Endothelial cell of hepatic sinusoid (primary cell): Measurements from ENCODE around the gene CPTP.
"Not testable (repeated sequence)": the region's sequence is repeated elsewhere in the genome, so short reads cannot be mapped to it uniquely, and the experiment has no call there.

Source experiments
- in situ Hi-C: cut with HindIII; loops from 2 replicates; pipeline ENCODE4 v1.10.0; 2017; ENCODE audit warnings: low sequenced_read_pairs

The CPTP gene

DNA sequence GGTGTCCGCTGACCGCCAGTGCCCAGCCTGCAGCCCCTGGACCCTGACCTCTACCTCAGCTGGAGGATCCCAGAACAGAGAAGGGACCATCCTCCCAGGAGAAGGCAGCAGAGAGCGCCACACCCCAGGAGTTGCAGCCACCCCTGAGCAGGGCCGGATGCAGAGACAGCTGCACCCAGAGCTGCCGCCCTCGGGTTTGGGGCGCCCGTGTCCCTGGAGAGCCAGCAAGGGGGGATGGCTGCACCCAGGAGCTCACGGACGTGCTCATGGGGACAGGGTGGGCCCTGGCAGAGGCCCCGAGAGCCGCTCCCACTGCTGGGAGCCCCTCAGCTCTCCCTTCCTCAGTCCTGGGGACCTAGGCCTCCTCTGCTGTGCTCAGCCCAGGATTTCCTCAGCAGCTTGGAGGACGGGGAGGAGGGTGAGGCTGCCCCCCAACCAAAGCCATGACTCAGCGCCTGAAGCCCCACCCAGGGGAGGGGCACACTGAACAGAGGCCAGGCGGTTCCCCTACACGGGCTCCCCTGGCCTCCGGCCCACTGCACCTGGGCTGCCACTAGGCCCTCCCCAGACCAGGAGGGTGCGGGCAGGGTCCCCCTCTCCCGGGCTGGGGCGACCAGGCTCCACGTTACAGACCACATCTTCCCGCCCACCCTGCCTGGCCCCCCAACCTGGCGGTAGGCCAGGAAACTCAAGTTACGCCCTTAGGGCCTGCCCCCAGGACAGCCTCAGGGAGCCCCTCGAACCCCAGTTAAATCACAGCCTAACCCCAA lies 19.1 kb upstream of the CPTP start:
- in situ Hi-C loops: no loop called here

DNA sequence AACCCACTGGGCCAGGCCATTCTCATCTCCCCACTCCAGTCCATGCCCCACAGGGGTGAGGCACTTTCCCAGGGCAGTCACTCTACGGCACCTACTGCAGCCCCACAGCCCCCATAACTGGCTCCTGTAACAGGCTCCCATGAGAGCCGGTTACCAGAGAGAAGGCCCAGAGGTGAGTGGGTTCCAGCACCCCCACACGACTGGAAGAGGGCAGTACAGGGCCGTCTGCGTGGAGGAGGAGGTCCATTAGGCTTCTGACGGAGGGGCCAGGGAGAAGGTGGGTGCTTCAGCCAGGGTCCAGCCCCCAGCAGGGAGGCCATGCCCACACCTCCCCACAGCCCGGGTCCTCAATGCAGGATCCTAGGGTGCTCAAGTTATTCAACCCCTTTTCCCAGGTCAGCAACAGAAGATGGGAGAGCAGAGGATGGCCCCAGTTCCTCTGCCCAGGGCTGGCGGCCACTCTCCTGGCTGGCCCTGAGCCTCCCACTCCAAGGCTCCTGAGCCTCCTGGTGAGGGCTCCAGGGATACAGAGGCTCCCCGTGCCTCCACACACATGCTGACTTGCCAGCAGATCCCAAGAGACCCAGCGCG lies 18.4 kb upstream of the CPTP start:
- in situ Hi-C loops: no loop called here

DNA sequence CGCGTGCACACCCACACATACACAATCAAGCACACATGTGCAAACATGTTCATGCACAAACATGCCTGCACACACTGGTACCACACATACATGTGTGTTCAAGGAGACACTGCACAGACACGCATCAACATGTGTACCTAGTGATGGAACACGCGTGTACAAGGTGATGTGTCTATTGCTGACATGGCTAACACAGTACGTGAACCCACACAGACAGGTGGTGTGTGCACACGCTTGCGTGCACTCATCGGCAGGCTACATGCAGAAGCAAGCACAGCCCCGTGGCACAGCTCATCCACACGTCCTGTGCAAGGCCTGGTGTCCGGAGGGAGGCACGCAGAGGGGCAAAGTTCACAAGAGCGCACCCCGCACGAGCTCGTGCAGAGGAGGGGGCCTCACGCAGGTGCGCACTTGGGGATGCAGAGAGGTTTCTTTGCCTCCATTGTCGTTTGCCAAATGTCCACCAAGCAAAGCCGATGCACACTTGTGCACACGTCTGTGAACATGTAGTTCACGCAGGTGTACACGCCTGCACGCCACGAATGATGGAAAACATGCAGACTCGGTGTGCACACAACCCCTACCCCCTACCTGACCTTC lies 17.8 kb upstream of the CPTP start:
- in situ Hi-C loops: no loop called here

DNA sequence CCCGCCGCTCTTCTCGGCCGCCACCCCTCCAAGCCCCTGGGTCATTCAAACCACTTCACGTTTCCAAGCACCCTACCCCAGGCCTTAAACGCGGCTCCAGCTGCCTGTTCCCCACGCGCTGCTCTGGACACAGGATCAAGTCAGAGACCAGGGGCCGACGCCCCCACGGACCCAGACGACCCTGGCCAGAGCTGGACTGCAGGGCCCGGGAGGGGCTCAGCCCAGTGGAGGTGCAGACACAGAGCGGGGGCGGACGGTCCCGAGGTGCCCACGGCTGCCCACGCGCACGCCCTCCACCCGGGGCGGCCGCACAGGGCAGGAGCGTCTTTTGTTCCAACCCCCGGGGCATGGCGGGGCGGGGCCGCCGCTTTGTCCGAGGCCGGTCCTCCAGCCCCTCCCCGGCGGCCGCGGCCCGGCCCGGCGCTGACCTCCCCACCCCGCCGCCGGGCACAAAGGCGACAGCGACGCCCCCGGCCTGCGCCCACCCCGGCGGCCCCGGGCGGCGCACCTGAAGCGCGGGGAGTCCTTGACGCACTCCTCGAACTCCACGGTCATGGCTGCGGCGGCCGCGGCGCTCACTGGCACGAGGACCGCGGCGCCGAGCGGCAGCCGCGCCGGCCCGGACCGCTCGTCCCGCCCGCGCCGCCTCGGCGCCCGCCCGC lies 17.2 kb upstream of the CPTP start:
- in situ Hi-C loops: no loop called here

DNA sequence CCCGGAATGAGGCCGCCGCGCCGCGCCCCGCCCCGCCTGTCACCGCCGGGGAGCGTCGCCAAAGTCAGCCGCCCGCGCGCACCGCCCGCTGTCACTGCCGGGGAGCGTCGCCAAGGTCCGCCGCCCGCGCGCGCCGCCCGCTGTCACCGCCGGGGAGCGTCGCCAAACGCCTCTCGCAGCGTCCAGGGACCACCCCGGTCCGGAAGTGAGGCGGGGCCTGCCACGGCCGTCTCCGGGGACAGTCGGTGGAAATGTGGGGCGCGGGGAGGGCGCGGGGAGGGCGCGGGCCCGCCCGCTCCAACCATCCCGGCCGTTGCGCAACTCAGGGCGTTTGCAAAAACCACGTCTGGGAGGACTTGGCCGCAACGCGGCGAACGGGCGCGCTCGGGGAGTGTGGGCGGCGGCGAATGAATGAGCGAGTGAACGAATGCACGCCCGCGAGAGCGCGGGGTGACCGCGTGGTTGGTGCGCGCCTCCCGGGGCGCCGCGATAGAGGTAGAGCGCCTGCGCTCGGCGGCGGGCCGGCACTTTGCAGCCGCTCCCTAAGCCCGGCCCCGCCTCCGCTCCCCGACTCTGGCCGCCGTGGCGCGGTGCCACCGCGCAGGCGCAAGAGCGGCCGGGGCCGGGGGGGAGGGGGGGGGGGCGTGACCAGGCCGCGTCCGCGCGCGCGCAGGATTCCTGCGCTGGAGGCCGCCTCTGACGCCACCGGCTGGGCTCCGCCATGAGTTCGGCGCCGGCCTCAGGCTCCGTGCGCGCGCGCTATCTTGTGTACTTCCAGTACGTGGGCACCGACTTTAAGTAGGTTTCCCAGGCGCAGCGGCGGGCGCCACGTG lies 16.5 kb upstream of the CPTP start, which contains the start of the genes ACAP3 and PUSL1:
TSS of gene ACAP3 (minus strand) at position 8 of the 833 bp plus-strand sequence. CDS start 115 bp downstream, outside the sequence.
TSS of gene PUSL1 (plus strand) at position 675 of the 833 bp plus-strand sequence. CDS start at position 722, 47 bp downstream.
- in situ Hi-C loops: no loop called here

DNA sequence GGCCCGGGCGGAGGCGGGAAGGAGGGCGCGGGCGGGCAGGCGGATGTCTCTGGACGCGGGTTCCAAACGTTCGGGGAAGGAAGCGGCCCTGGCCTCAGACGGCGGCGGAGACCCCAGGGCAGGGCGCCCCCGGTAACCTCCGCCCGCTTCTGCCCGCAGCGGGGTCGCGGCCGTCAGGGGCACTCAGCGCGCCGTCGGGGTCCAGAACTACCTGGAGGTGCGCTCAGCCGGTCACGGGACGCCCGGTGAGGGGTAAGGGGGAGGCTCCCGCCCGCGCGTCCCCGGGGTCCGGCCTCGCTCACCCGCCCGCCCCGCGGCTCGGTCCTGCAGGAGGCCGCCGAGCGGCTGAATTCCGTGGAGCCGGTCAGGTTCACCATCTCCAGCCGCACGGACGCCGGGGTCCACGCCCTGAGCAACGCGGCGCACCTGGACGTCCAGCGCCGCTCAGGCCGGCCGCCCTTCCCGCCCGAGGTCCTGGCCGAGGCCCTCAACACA lies 15.8 kb upstream of the CPTP start:
- in situ Hi-C loops: no loop called here

DNA sequence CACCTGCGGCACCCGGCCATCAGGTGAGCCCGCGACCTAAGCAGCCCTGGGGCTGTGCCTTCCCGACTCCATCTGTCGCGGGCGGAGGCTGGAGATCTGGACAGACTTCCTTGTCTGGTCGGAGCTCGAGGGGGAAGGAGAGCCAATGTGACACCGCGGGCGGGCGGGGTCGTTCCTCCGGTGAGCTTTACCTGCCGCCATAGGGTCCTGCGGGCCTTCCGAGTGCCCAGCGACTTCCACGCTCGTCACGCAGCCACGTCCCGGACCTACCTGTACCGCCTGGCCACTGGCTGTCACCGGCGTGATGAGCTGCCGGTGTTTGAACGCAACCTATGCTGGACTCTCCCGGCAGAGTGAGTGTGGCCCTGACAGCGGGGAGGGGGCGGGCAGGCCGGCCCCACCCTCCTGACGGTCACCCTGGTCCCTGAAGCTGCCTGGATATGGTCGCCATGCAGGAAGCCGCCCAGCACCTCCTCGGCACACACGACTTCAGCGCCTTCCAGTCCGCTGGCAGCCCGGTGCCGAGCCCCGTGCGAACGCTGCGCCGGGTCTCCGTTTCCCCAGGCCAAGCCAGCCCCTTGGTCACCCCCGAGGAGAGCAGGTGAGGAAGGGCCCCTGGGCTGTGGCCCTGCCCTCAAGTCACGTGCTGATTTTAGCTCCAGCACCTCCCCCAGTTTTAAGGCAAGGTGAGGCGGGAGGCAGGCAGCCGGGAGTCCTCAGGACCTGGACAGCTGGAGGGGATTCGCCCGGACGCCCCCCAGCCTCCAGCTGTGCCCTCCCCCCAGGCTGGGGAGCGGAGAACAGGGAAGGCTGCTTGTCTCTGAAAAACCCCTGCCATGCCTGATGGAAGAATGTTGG lies 15.1 kb upstream of the CPTP start:
- in situ Hi-C loops: no loop called here

DNA sequence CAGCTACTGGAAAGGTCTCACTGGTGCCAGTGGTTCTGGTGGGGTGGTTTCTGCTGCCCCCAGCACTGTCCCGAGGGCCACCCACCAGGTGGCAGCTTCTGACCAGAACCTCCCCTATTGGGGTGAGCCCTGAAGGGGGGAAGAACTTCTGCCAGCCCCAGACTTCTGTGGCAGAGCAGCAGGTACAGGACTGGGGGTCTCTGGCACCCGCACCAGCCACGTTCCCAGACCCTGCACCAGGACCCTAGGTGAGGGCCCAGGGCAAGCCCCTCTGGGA lies 14.6 kb upstream of the CPTP start:
- in situ Hi-C loops: no loop called here

DNA sequence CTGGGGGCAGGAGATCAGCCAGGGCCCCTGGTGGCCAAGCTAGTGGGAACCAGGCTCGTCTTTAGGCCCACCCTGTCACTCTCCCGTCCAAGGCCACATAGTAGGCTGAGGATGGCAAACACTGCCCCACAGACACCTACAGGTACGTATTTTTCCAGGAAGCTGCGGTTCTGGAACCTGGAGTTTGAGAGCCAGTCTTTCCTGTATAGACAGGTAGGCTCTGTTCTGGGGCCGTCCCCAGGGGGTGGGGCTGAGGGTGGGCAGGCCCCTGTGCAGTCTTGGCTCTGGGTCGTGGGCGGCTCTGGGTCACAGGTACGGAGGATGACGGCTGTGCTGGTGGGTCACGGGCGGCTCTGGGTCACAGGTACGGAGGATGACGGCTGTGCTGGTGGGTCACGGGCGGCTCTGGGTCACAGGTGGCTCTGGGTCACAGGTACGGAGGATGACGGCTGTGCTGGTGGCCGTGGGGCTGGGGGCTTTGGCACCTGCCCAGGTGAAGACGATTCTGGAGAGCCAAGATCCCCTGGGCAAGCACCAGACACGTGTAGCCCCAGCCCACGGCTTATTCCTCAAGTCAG lies 14.0 kb upstream of the CPTP start:
- in situ Hi-C loops: no loop called here

DNA sequence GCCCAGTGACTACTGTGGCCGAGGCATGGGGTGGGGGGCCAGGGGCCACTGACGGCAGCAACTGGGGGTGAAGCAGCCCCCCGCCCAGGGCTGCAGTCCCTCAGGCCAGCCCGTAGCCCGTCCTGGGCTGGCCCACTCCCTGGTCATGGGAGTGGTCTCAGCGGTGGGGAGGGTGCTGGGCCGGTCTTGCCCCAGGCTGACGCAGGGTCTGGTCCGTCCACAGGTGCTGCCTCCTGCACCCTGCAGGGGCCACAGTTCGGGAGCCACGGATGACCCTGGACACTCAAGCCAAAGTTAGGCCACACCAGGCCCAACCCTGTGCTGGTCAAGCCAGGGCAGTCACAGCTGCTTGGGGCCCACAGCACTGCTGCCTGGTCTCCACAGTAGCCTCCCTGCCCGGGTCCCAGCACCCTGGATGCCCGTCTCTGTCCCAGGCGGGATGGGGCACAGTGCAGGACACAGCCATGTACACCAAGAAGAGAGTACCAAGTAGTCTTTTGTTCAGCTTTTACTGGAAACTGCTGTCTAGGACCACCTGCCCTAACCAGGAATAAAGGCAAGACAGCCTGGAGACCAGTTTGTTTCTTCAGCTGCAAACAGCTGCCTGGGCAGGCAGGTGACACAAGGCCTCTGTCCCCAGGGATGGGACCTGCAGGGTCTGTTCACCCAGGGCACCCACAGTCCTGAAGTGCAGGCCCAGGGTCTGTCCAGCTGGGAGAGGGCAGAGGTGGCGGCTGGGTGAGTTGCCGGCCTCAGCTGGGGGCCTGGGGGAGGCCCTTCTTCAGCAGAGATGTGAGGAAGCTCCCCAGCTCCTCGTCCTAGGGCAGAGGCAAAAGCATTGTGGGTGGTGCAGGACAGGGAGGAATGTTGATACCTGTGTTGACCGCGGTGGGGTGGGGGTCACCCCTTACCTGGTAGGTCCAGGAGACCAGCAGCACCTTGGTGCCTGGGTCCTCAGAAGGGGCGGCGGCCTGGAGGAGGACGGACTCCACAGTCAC lies 13.2 kb upstream of the CPTP start:
- in situ Hi-C loops: no loop called here

DNA sequence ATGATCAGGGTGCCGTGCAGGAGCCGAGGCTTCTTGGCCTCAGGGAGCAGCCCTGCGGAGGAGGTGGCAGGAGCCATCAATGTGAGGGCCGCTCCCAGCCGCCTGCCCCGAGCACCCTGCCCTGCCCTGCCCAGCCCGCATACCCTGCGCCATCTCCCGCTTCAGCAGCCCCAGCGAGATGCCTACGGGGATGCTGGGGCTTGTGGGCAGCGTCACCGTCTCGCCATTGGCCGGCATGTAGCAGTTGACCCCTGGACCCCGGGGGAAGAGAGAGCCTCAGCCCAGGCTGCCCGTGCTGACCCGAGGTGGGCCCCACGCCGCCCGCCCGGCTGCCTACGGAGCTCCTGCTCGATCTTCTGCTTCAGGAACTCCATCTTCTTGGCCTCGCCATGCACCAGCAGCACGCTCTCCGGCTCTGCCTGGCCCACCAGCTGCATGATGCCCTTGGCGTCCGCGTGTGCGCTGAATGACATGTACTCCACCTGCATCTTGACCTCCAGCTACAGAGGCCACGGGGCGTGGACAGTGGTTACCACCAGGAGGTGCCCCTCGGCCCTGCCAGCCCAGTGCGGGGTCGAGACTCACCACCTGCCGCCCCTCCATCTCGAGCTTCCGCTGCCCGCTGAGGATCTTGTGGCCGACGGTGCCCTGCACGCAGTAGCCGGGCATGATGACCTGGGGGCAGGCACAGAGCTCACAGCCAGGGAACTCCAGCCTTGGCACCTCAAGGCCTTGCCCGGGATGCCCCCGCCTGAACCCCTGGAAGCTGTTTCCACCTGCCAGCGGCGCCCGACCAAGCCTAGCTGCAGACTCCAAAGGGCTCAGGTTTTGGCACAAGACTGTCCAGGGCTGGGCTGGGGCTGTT lies 11.9 kb upstream of the CPTP start:
- in situ Hi-C loops: no loop called here

DNA sequence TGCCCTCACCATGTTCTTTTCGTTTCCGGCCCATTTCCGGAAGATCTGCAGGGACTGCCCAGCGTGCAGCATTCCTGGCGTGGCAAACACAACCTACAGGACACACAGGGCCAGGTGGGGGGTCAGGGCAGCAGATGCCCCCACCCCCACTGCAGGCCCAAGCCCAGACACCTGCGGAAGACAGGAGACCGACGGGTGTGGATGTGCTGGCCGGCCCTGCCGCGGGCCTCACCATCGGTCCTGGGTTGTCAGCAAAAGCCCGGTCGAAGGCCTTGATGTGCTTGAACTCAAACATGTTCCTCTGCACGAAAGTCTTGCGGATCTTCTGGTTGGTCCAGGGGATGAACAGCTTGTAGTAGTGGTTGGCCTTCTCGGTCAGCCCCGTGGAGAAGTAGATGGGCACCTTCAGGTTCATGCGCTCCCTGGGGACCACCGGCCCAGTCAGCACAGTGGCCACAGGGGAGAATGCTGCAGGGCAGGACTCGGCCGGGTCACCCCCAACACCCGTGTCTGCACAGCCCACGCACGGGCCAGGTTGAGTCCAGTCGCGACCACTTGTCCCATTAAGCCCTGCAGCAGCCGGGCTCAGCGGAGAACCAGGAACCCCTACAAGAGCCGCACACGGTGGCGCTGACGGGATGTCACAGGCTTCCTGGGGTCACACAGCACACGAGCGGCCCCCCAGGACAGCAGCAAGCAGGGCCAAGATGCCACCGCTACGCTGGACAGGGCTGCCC lies 10.9 kb upstream of the CPTP start:
- in situ Hi-C loops: no loop called here

DNA sequence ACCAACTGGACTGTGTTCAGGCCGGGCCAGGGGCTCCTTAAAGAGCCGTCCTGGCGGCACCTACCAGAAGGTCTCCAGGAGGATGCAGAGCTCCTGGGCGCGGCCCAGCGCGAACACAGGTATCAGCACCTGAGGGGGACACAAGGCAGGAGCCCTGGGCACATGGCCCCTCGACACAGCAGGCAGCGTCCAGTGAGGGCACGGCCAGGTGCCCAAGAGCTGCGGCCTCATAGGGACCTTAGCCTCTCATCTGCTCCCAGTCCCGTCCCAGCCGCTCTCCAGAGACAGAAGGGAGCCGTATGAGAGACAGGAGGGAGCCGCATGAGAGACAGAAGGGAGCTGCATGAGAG lies 10.4 kb upstream of the CPTP start:
- in situ Hi-C loops: no loop called here

DNA sequence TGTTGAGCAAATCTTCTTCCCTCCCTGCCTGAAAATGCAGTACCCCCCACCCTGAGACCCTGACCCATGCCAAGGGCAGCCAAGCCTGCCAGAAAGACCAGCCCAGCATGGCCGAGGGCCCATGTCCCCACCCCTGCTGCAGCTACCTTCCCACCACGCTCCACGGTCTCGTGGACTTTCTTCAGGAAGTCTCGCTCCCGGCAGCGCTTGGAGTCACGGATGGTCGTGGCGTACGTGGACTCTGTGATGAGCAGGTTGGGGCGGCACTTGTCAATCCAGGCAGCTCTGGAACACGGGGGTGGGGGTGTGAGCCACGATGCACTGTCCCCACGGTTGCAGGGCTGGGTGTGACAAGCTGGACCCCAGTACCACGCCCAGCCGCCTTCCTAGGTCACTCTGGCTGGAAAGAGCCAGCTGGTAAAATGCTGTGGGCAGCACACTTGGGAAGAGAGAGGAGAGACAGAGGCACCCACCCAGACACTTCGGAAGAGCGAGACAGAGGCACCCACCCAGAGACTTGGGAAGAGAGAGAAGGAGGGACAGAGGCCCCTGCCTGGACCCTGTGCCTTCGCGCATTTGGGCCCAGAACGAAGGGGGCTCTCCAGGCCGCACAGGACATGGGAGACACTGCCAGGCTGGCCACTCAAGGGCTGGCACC lies 9.8 kb upstream of the CPTP start:
- in situ Hi-C loops: no loop called here

DNA sequence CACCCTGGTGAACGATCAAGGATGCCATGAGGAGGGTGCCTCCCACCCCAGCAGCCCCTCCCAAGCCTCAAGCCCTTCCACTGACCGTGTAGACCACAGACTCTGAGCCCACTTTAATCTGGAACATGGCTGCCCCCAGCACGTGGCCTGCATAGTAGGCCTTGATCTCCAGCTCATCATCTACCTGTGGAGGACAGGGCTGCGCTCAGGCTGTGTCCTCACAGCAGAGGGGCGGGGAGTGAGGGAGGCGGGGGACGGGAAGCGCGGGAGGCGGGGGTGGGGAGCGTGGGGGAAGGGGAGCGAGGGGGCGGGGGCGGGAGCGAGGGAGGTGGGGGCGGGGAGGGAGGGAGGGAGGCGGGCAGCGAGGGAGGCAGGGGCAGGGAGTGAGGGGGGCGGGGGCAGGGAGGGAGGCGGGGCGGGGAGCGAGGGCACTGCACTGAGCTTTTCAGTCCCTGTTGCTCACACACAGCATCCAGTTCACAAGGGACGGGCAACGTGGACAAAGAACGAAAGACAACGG lies 9.1 kb upstream of the CPTP start:
- in situ Hi-C loops: no loop called here

DNA sequence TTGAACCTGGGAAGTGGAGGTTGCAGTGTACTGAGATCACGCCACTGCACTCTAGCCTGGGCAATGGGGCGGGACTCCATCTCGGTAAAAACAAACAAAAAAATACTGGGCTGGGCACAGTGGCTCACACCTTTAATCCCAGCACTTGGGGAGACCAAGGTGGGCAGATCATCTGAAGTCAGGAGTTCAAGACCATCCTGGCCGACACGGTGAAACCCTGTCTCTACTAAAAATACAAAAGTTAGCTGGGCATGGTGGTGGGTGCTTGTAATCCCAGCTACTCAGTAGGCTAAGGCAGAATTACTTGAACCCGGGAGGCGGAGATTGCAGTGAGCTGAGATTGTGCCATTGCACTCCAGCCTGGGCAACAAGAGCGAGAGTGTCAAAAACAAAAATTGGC lies 8.4 kb upstream of the CPTP start:
- in situ Hi-C loops: not testable (repeated sequence)
